G401.6 (cell line): ENCODE measurements around the gene CALHM3.

Experiments
- FAIRE-seq: peaks from 2 replicates; lab custom pipeline; 2012; peaks lifted over from hg19 to GRCh38; lab: Jason Lieb, UNC

CALHM3 gene

GRCh38 chr10:103474077-103474476 lies 5.0 kb downstream of the CALHM3 start:
- no peak for FAIRE-seq

GRCh38 chr10:103473261-103473671 lies 5.8 kb downstream of the CALHM3 start:
- no peak for FAIRE-seq

GRCh38 chr10:103472005-103472404 lies 7.0 kb downstream of the CALHM3 start:
- FAIRE-seq = no peak

GRCh38 chr10:103470761-103471653 lies 8.0 kb downstream of the CALHM3 start:
- FAIRE-seq = no peak

GRCh38 chr10:103469201-103469600 lies 9.8 kb downstream of the CALHM3 start:
- no peak for FAIRE-seq

GRCh38 chr10:103467406-103467805 lies 11.6 kb downstream of the CALHM3 start:
- no peak for FAIRE-seq

GRCh38 chr10:103466734-103467133 lies 12.3 kb downstream of the CALHM3 start:
- no peak for FAIRE-seq

GRCh38 chr10:103465411-103466179 lies 13.4 kb downstream of the CALHM3 start:
- FAIRE-seq = no peak

GRCh38 chr10:103463499-103463898 lies 15.5 kb downstream of the CALHM3 start:
- FAIRE-seq = no peak

GRCh38 chr10:103459615-103460014 lies 19.4 kb downstream of the CALHM3 start:
- FAIRE-seq = no peak

- FAIRE-seq = no peak
These were observed 20.3 kb downstream of the CALHM3 start, which contains the start of gene CALHM1 for GRCh38 chr10:103458720-103459119. CALHM1 (minus strand) TSS chr10:103458900; CDS start chr10:103458751, 149 bp downstream.

- no peak for FAIRE-seq
These were observed 21.0 kb downstream of the CALHM3 start for GRCh38 chr10:103457896-103458583.

- no peak for FAIRE-seq
These were observed 21.8 kb downstream of the CALHM3 start for GRCh38 chr10:103457176-103457712.

GRCh38 chr10:103456074-103456660 lies 22.9 kb downstream of the CALHM3 start:
- no peak for FAIRE-seq

GRCh38 chr10:103455235-103455634 lies 23.8 kb downstream of the CALHM3 start:
- no peak for FAIRE-seq

GRCh38 chr10:103454026-103454425 lies 25.0 kb downstream of the CALHM3 start:
- FAIRE-seq = no peak

- FAIRE-seq = no peak
These were observed 26.4 kb downstream of the CALHM3 start for GRCh38 chr10:103452506-103453230.

GRCh38 chr10:103451831-103452505 lies 27.1 kb downstream of the CALHM3 start, which contains the start of gene CALHM2:
CALHM2 (minus strand) TSS chr10:103452370; CDS start chr10:103449941, 2,429 bp downstream.
- FAIRE-seq = no peak

GRCh38 chr10:103451091-103451813 lies 27.8 kb downstream of the CALHM3 start:
- no peak for FAIRE-seq

- no peak for FAIRE-seq
These were observed 28.8 kb downstream of the CALHM3 start for GRCh38 chr10:103450201-103450695.
